Esophagus squamous epithelium (tissue), 5 donors: Measurements from ENCODE around the gene RTKN. TPM values are rescaled to one million over a fixed set of nuclear protein-coding genes. Genes with fewer than 3 reads are reported as not detected.

Experiments
- DNase-seq: peaks from one replicate; lab custom pipeline; 2025; lab: John Stamatoyannopoulos, UW
- H3K27ac ChIP-seq, 4 donors: fragments of 200-600 bp; sonication (generic); one replicate each; pipeline ENCODE4 v1.5.1; 2016 to 2019; ENCODE audit warnings: mild to moderate bottlenecking in 1 of 4
- H3K27me3 ChIP-seq, 4 donors: fragments of 200-600 bp; sonication (generic); 1 replicate in 3 of 4; 2 replicates in 1 of 4; pipeline versions ENCODE4 v1.5.1 to v1.6.0; 2017 to 2021; ENCODE audit warnings: antibody characterized with exemption in 1 of 4
- H3K36me3 ChIP-seq, 3 donors: fragments of 200-600 bp; sonication (generic); one replicate each; pipeline ENCODE4 v1.5.1; 2016 to 2019
- H3K4me1 ChIP-seq, 3 donors: fragments of 200-600 bp; sonication (generic); one replicate each; pipeline ENCODE4 v1.5.1; 2017 to 2019
- H3K4me3 ChIP-seq, 4 donors: fragments of 200-600 bp; sonication (generic); 1 replicate in 3 of 4; 2 replicates in 1 of 4; pipeline ENCODE4 v1.5.1; 2016 to 2019; ENCODE audit warnings: mild to moderate bottlenecking in 2 of 4, moderate library complexity in 1 of 4
- H3K9me3 ChIP-seq, 3 donors: fragments of 200-600 bp; sonication (generic); one replicate each; pipeline ENCODE4 v1.5.1; 2016 to 2019
- POLR2A ChIP-seq, 4 donors: fragments of 450-650 bp; IDR thresholded peaks; one replicate each; pipeline ENCODE4 v1.6.1; 2017; ENCODE audit warnings: antibody characterized with exemption in 4 of 4, mild to moderate bottlenecking in 4 of 4, moderate library complexity in 3 of 4
- WGBS, 2 donors: methylation state at CpG; one replicate each; pipeline ENCODE4 v1.1.5; 2018; 5-methylcytosine and 5-hydroxymethylcytosine counted together
- intact Hi-C: fragments of 100-400 bp; cut with DNase I; formaldehyde crosslinking; loops from one replicate; pipeline ENCODE4 v1.15.0; 2022
- total RNA-seq, 4 donors: library from RNA; depleted of rRNA; stranded (reverse); fragments of >200 nt; gene quantifications; one replicate each; pipeline ENCODE4 v1.1.0, GENCODE V29; 2016
- TF ChIP-seq, protein P1 (sequence below), 6 experiments: fragments of 450-650 bp in 4 of 6; fragments of 200-600 bp in 2 of 6; sonication (generic) in 2 of 6; IDR thresholded peaks; one replicate each; pipeline ENCODE4 v1.5.1; 2016 to 2019; ENCODE audit warnings: antibody characterized with exemption in 6 of 6, mild to moderate bottlenecking in 4 of 6, moderate library complexity in 4 of 6
- donor health status: DM: yes; HTN: yes; CAD: no.

The RTKN gene
- total RNA-seq, 4 donors from 2014 or later, result 20.2 to 37.8 (median 27.9) TPM

DNA sequence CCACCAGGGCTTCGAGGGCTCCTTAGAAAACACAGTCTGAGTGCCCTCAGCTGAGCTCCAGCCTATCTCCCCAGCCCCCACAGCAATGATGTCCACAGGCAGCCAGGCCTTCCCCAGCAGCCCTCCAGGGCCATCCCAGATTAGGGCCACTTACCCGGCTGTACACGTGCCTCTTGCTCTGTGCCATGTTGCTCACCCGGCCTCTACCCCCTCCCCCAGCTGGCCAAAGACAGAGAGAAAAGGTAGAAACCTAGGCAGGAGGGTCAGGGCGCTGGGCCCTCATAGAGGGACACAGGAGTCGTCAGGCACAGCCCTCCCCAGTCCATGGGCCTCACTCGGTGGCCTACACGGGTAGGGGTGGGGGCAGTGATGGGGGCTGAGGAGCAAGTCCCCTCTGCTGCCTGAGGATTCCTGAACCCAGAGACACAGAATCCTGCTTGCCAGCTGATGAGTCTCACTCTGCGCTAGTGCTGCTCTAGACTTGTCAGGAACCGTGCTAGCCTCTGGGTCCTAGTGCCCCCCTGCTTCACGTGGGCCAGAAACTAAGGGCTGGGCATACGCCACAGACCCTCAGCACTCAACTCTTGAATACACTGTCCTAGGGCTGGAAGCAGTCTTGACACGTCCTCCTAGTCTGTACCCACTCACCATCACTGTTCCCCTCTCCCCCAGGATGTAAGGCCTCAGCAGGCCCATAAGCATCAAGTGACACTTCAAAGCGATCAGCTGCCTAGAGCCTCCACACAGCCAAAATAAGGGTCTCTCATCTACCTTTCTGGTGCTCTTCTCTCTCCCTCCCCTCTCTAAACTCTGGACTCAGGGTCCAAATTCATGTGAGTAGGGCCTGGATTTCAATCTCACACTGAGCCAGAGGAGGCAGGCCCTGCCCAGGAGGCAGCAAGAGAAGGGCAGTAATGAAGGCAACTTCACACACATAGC, 61.6 kb downstream of the RTKN start, which contains the start of gene DCTN1:
Gene DCTN1, minus strand, starts transcription at position 461 of the 939 bp plus-strand sequence. Its CDS starts 274 bp downstream, at position 187.
- DNase-seq, result no peak
- no peak for TF ChIP-seq POLR2A (IDR thresholded peaks at IDR 0.05)
- TF ChIP-seq, protein P1, sequence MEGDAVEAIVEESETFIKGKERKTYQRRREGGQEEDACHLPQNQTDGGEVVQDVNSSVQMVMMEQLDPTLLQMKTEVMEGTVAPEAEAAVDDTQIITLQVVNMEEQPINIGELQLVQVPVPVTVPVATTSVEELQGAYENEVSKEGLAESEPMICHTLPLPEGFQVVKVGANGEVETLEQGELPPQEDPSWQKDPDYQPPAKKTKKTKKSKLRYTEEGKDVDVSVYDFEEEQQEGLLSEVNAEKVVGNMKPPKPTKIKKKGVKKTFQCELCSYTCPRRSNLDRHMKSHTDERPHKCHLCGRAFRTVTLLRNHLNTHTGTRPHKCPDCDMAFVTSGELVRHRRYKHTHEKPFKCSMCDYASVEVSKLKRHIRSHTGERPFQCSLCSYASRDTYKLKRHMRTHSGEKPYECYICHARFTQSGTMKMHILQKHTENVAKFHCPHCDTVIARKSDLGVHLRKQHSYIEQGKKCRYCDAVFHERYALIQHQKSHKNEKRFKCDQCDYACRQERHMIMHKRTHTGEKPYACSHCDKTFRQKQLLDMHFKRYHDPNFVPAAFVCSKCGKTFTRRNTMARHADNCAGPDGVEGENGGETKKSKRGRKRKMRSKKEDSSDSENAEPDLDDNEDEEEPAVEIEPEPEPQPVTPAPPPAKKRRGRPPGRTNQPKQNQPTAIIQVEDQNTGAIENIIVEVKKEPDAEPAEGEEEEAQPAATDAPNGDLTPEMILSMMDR (IDR thresholded peaks at IDR 0.05), result no peak
- H3K27ac ChIP-seq, result peak within 1 kb of the TSS in 2 of 4 donors; percentile 10 to 15
- no peaks in the 10 kb centered on the region for H3K9me3 ChIP-seq
- peaks cover 0 to 42% (median 14%) of the 10 kb centered on the region in 3 donors for H3K36me3 ChIP-seq
- H3K27me3 ChIP-seq, result no peaks in the 10 kb centered on the region
- intact Hi-C loops, result no loop called here
- WGBS, 2 donors, result 35 to 50% methylated on average over 4 to 5 of the region's 14 CpGs
- H3K4me3 ChIP-seq, result peak within 1 kb of the TSS in 3 of 4 donors; percentile 27 to 60 (median 33)
- H3K4me1 ChIP-seq, result peaks cover 0 to 51% (median 26%) of the 10 kb centered on the region in 3 donors

DNA sequence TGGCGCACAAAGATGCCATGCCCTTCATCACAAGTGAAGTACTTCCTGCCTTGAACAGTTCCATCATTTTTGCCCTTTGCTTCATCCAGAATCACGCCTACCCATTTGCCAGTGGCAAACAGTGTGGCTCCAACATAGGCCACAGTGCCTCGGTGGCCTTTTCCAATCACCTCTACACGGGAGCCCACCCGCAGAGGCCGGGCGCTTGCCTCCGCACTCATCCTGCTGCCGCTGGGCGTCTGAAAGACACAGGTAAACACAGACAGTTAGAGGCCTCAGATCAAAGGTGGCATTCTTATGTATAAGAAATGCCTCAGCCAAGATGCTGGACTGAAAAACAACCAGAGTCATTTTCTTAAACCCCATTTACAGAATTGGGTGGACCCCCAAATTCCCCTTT, 63.7 kb downstream of the RTKN start:
- no peak overlapping the region for H3K4me3 ChIP-seq
- peaks cover 12 to 60% (median 16%) of the 10 kb centered on the region in 3 donors for H3K4me1 ChIP-seq

DNA sequence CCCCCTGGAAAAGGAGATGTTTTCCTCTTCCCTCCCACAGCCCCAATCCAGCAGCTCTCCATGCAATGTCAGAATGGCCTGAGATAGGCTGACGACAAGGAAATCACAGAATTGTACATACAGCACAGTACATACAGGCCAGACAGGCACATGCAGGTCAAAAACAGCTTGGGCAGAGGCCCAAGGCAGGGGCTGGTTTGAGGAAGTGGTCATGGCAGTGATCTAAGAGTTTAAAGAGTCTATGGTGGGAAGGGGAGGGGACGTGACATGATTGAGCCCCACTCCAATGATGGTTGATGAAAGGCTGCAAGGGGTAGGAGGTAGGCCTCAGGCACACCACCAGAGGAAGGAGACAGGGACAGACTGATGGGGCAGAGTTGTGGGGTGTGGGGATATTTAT, 65.9 kb downstream of the RTKN start:
- TF ChIP-seq POLR2A (IDR thresholded peaks at IDR 0.05), result no peak
- TF ChIP-seq, protein P1 (IDR thresholded peaks at IDR 0.05), result no peak
- WGBS, 2 donors, result 71 to 80% methylated on average over 2 of the region's 2 CpGs
- Histone ChIP-seq H3K27ac (no peak overlapping the region), H3K9me3 (no peaks in the 10 kb centered on the region), H3K4me3 (no peak overlapping the region), H3K27me3 (no peaks in the 10 kb centered on the region), H3K4me1 (peaks cover 12 to 52% (median 16%) of the 10 kb centered on the region in 3 donors), H3K36me3 (peaks cover 7 to 39% (median 22%) of the 10 kb centered on the region in 3 donors)
- no peak for DNase-seq
- intact Hi-C loops, result no loop called here

More for the DNA sequence above, 63.7 kb downstream of the RTKN start:
- DNase-seq, result no peak
- TF ChIP-seq POLR2A (IDR thresholded peaks at IDR 0.05), result no peak
- TF ChIP-seq, protein P1 (IDR thresholded peaks at IDR 0.05), result no peak
- peaks cover 0 to 30% (median 14%) of the 10 kb centered on the region in 3 donors for H3K36me3 ChIP-seq
- no peaks in the 10 kb centered on the region for H3K9me3 ChIP-seq
- no peaks in the 10 kb centered on the region for H3K27me3 ChIP-seq
- no peak overlapping the region for H3K27ac ChIP-seq
- WGBS, 2 donors, result 93 to 95% methylated on average over 8 to 10 of the region's 10 CpGs
- intact Hi-C loops, result no loop called here

Other genes starting within 250 kb of the RTKN start
- 10 to 100 TPM; 19.1 to 55.4 (median 39.0) TPM for gene MTHFD2, start 243.3 kb downstream of the RTKN start, total RNA-seq
- gene SLC4A5, start 98.5 kb downstream of the RTKN start, total RNA-seq, result 1 to 10 TPM in 2 of 4 donors, under 1 TPM in 2; 0.62 to 2.3 (median 1.2) TPM
- 10 to 100 TPM; 67.1 to 80.1 (median 75.0) TPM for gene DCTN1, start 61.6 kb downstream of the RTKN start, total RNA-seq
- under 1 TPM; 0.22 to 0.76 (median 0.59) TPM for gene C2orf81, start 20.3 kb downstream of the RTKN start, total RNA-seq
- 1 to 10 TPM; 3.1 to 9.1 (median 6.0) TPM for gene WDR54, start 20.2 kb downstream of the RTKN start, total RNA-seq
- 10 to 100 TPM in 3 of 4 donors, 1 to 10 TPM in 1; 5.4 to 41.9 (median 20.3) TPM for gene INO80B, start 13.2 kb upstream of the RTKN start, total RNA-seq
- 10 to 100 TPM; 14.2 to 34.1 (median 25.3) TPM for gene WBP1, start 16.5 kb upstream of the RTKN start, total RNA-seq
- 10 to 100 TPM; 29.3 to 37.4 (median 33.9) TPM for gene MOGS, start 23.4 kb upstream of the RTKN start, total RNA-seq
- 10 to 100 TPM; 10.7 to 25.2 (median 22.1) TPM for gene MRPL53, start 30.7 kb upstream of the RTKN start, total RNA-seq
- gene CCDC142, start 41.1 kb upstream of the RTKN start, total RNA-seq, result 10 to 100 TPM in 2 of 4 donors, 1 to 10 TPM in 2; 6.5 to 24.6 (median 14.5) TPM
- 10 to 100 TPM; 11.2 to 27.7 (median 17.5) TPM for gene TTC31, start 41.1 kb upstream of the RTKN start, total RNA-seq
- gene LBX2, start 57.7 kb upstream of the RTKN start, total RNA-seq, result under 1 TPM in 2 of 4 donors, not detected in 2; 0.38 to 0.57 TPM
- 10 to 100 TPM in 3 of 4 donors, 1 to 10 TPM in 1; 4.4 to 16.2 (median 14.7) TPM for gene PCGF1, start 65.8 kb upstream of the RTKN start, total RNA-seq
- gene TLX2, start 72.5 kb upstream of the RTKN start, total RNA-seq, result not detected
- 10 to 100 TPM in 1 of 4 donors, 1 to 10 TPM in 3; 3.8 to 13.3 (median 5.7) TPM for gene DQX1, start 84.3 kb upstream of the RTKN start, total RNA-seq
- gene AUP1, start 87.8 kb upstream of the RTKN start, total RNA-seq, result 100 to 1,000 TPM in 2 of 4 donors, 10 to 100 TPM in 2; 79.9 to 142 (median 105) TPM
- gene HTRA2, start 88.0 kb upstream of the RTKN start, total RNA-seq, result 10 to 100 TPM; 16.9 to 25.8 (median 22.0) TPM
- 1 to 10 TPM in 2 of 4 donors, under 1 TPM in 1, not detected in 1; 0.48 to 4.3 (median 3.2) TPM for gene LOXL3, start 112.0 kb upstream of the RTKN start, total RNA-seq
- 1 to 10 TPM in 2 of 4 donors, under 1 TPM in 1, not detected in 1; 0.88 to 6.7 (median 3.0) TPM for gene DOK1, start 112.8 kb upstream of the RTKN start, total RNA-seq
- gene M1AP, start 206.4 kb upstream of the RTKN start, total RNA-seq, result under 1 TPM in 1 of 4 donors, not detected in 3; 0.19 TPM
- gene SEMA4F, start 212.3 kb upstream of the RTKN start, total RNA-seq, result 1 to 10 TPM in 3 of 4 donors, under 1 TPM in 1; 0.42 to 6.1 (median 1.7) TPM